ENCODE data around the gene ITGA7.

ITGA7 gene

DNA sequence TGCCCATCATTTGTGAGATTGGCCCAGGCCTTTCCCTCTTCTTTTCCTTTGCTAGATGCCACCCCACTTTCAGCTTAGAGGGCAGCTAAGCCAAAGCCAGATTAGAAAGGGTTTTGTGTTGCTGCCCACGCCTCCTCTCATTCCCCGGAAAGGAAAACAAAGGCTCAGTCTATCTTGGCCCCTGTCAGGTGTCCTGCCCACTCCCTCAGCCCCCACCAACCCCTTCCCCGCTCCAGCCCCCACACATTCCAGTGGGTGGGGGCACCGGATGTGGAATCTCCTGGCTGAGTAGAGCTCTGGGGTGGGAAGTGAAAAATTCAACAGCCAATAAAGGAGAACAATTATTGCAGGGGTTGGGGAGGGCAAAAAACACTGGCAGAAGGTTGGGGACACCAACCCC, 10.3 kb upstream of the ITGA7 start:
- no peak for DNase-seq

- DNase-seq = no peak
These were observed 9.6 kb upstream of the ITGA7 start for GRCh38 chr12:55717011-55718007.

GRCh38 chr12:55716582-55716957, 8.9 kb upstream of the ITGA7 start:
- DNase-seq = no peak

DNA sequence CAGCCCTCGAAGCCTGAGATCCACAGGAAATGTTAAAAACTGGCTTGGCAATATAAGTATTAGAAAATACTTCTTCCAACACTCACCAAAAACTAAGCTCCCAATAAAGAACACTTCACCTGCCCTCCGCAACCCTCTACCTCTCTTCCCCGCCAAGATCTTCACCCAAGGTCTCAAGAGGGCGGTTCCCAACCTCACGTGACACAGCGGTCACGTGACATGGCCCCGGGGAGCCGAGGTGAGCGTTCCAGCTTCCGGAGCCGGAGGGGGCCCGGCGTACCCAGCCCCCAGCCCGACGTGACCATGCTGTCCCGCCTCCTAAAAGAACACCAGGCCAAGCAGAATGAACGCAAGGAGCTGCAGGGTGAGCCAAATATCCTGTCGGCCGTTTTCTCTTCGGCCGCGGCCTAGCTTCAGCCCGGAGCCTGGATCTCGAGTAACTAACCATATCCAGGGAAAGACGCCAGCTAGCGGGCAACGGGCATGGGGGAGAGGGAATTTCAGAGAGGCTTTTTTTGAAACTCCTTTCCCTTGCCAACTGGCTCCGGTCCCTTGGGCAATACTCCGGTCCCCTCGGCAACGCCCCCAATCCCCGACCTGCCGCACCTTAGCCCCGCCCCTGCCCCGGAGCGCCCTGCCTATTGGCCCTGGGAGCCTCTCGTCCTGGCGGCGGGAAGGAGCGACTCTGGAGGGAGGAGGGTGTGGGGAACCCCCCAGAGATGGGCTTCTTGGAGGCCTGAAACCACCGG, 8.3 kb upstream of the ITGA7 start, which contains the start of gene BLOC1S1:
BLOC1S1 (plus strand) TSS at position 214 of the 749 bp plus-strand sequence; CDS start at position 220, 6 bp downstream.
- DNase-seq = peak; percentile 93

DNA sequence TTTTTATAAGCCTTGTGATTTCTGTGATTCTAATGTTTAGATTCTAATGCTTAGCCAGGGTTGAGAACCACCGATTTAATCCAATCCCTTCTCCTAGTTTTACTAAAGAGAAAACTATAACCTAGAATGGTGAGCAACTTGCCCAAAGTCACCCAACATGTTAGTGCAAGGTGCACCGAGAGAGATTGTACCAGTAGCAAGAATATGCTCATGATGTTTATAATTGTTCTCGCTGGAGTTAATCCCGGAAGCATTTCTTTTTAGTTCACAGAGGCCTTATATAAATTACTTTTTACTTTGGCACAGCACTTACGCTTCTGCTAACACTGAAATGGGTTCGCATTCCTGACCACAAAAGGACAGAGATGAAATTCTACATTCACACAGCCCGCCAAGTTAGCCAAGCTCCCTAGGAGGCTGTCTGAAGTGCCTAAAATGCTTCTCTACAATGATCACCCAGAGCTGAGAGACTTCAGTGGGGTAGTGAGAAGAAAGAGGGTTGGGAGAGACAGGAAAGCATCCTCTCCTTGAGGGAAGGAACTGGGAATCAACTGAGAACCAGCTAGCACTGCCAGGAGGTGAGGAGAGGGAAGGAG, 7.6 kb upstream of the ITGA7 start:
- DNase-seq = no peak

DNA sequence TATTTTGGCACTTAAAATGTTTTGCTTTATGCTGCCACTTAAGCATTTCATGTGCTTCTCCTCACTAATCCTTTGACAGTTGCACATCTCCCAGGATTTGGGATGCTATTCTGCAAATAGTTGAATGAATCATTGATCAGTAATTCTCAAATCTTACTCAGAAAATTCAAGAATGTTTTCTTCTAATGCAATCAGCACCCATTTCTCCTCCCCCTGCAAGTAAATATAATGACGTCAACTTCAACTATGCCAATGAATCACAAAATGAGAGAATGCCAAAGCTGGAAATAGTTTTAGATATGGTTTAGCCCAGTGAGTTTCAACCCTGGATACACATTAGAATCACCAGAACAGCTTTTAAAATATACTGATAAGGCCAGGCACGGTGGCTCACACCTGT, 6.0 kb upstream of the ITGA7 start:
- no peak for DNase-seq

- no peak for DNase-seq
These were observed 5.2 kb upstream of the ITGA7 start for GRCh38 chr12:55712700-55713415.

GRCh38 chr12:55711786-55712553, 4.3 kb upstream of the ITGA7 start:
- no peak for DNase-seq

GRCh38 chr12:55708695-55709233, 1.1 kb upstream of the ITGA7 start:
- no peak for DNase-seq

DNA sequence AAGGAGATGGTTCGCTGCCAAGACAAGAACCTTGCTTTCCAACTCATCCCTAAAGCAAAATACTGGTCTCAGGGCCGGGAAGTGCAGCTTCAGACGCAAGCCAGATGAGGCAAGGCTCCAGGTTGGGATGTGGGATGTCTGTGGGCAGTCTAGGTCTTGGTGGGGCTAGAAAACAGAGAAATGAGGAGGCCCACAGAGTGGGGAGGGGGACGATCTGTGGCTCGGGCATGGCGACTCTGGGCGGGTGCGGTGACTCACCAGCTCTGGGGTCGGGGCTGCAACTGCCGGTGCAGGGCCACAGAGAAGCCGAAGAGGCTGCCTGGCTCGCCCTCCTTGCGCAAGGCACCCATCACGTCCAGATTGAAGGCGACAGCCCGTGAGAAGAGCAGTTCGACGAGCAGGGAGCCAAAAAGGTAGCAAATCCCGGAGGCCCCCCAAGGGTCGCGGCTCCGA, 459 bp downstream of the ITGA7 start:
- no peak for DNase-seq

DNA sequence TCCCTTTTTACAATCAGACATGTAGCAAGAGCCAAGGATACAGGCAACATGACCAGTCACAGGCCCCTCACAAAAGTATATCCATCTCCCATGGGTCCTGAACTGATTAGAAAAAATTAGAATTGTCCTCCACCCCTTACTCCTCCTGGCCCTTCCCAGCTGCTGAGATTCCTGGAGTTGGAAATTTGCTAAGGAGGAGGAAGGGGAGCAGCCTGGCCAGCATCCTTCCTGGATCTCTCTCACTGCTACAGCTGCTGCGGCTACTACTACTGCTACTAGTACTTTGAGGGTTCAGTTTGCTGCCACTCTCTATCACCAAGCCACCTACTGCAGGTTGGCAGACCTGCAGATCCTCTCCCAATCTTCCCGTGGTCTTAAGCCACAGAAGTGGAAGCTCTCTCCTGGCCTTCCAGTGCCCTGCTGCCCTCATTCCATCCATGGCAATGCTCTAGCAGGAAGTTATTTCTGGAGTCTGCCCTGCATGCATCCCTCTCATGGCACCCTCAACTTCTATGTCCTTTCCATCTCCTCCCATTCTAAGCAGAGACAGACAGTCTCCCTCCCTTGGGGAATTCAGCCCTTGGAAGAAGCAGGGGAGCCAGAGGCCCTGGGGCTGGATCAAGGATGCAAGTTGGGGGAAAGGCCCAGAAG, 1.0 kb downstream of the ITGA7 start:
- no peak for DNase-seq

DNA sequence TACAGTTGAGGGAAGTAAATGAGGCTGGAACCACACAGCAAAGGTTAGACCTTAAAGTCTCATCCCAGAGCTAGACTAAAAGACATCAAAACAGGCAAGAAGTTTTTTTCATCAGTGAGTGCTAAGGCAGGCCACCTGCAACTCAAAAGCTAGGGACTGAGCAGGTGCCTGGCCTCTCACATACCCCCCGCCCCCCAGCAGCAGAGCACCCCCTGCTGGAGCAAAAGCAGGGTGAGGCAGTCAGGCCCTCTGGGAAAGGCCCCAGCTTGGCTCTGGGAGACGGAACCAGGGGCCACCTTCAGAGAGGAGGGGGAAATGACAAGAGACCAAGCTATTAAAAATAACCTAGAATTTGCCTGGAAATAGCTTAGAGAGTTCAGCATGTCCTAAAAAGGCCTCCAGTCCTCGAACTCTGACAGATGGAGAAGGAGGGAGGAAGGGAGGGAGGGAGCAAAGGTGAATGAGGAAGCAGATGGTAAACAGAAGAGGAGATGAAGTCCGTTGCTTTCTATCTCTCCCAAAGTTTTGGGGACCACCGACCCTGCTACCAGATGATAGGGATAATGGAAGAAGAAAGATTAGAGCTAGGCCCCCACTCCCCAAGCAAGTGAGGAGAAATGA, 1.8 kb downstream of the ITGA7 start:
- no peak for DNase-seq

DNA sequence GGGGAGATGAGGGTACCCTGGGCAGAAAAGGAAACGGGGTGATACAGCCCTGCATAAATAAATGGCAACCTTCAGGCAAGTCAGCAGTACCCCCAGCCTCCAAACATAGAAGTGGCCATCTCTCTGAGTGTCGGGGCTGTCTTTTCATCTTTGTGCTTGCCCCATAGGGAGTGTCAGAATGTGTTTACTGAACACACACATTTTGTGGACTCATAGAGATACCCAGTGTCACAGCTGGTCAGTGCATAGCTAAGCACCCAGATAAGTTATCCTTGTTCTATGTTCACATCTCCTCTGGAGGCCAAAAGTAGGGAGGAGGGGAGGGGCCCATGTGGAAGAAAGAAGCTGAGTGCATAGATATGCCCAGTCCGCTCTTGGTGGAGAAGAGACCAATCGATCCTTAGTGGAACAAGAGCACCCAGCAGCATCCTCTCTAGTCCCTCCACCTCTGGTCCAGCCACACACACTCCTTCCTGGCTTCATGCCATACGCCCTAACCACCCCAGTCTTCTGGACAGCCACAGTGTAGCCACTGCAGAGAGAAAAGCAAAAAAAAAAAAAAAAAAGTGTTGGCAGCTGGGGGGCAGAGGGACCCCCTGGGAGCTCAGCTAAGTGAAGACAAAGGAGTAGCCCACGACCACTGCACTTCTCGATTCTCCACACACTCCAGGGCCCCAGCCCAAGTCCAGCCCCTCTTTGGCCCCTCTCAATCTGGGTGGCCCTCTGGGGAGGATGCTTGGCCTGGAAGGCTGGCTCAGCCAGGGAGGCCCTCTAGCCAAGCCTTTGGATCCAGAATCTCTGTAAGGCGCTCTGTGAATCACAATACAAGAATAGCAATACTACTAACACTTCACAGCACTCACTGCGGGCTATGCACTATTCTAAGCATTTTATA, 2.6 kb downstream of the ITGA7 start:
- DNase-seq = no peak

DNA sequence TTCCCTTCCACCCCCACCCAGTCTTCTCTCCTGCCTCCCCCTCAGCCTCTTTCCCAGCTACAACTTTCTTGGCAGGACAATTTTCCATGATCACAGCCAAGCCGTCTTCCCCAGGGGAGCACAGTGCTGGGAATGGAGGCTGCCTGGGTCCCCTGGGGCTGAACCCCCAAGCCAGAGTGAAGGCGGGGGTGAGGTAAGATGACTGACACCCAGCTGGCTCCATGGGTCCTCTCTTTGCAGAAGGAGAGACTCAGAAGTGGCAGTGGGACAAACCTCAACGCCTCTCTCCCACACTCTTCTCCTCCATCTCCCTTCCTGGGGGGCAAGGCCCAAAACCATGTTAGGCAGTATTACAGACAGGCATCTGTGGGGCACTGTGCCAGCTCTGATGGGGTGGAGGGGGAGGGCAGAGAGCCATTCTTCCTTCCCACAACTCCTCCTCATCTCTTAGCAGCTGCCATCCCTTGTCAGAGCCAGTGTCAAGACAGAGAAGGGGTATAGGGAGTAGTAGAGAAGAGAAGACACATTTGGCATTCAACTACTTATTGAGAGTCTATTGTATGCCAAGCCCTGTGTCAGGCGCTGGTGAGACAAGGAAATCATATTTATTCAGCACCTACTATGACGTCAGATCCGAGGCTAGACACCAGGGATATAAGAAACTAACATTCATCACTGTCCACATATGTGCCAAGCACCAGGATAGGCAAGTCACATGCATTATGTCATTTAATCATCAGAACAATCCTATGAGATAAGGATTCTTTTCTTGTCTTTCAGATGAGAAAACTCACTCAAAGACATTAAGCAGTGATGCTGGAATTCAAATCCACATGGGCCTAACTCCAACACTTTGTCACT, 3.6 kb downstream of the ITGA7 start:
- DNase-seq = no peak

DNA sequence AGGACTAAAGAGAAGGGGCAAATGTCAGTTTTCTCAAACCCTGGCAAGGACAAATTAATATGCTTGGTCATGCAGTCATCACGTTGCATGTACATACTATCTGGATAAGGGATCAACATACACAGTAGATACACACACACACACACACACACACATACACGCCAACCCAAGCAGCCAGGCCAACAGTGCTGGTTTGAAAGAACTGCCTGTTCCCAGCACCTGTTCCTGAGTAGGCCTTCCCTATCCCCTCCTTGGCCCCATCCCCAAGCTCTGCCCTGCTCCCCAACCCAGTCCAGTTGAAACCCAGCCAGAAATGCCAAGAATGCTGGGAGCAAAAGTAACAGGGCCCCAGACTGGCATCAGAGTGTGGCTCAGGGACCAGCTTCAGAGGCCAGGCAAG, 4.4 kb downstream of the ITGA7 start:
- DNase-seq = no peak

- DNase-seq = no peak
These were observed 4.8 kb downstream of the ITGA7 start for GRCh38 chr12:55702861-55703260.

DNA sequence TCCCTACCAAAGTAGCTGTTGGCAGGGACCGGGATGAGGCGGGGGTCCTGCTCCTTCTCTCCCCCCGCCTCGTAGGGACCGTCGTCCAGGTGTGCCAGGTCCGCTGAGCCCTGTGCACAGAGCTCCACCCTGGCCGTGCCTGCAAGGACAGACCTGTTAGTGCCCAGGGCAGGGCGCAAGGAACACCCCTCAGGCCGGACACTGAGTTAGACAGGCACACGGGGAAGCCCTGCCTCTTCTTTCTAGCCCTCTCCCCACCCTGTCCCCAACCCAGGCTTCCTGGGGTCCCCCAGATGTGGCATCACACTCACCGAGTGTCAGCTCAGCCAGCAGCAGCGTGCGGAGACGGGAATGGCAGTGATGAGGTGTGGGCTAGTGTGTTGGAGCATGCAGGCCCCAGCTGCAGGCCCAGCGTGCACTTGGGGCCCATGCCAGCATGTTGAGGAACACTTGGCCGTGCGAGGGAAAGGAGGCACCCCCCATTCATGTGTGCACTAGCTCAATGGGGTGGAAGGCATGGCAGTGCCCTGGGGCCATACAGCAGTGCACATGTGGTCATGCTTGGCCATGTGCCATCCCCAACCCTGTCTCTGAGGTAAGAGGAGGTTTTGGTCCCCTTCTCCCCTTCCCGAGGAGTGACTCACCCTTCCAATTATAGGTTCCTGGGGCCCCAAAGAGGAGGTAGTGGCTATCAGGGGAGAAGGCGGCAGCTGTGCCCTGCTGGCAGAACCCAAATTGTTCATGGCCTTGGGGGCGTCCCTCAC, 7.3 kb downstream of the ITGA7 start:
- no peak for DNase-seq

All from COR-L47 (cell line).